Measurements from ENCODE around the gene VSIG2. TPM values are rescaled to one million over a fixed set of nuclear protein-coding genes. Genes with fewer than 3 reads are reported as not detected.

Gene VSIG2
- total RNA-seq, 1 donor from 2014 or later = not detected

- DNase-seq (ENCODE audit: low spot score) = no peak
- H3K4me1 Mint-ChIP-seq (ENCODE audit: low read depth) = peaks cover 32% of the 10 kb centered on the region
These were observed 7.5 kb upstream of the VSIG2 start for GRCh38 chr11:124759266-124760204.

DNA sequence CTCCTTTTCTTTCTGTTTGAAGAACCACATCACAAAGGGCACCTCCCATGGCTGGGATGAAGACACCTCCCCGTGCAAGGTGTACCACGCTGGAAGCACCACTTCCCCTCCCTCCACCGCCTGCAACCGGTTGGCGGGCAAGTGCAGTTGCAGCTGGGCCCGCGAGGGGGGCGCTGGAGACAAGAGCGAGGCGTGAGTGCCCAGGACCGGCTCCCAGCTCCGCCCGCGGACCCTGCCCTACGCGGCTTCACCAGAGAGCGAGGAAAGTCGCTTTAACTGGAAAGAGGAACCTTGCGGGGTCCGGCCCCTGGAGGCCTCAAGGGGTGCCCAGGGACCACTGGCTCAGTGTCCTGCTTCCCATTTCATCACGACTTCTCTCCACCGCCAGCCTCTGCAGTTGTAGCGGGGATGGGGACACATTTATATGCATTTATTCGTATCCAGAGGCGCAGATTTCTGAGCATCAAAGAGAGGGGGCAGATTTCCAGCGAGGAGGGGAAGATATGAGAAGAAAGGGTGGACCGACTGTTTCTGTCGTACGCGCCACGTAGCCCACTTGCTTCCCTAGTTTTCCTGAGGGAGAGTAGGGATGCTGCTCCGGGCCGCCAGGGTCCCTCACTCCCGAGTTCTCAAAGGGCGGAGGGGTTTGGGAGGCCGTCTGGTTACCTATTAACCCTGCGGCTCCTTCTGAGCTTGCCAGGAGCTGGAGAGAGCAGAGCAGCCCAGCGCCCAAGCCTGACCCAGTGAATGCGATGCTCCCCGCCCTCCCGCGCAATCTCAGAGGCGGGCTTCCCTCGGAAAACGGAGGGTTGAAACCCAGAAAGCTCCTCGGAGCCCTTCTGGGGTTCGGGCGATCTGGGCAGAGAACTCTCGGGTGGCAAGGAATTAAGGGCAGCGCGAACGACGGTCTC is 6.6 kb upstream of the VSIG2 start:
- peak; percentile 76 for TF ChIP-seq CTCF (IDR thresholded peaks at IDR 0.05)
- Mint-ChIP-seq H3K36me3 (ENCODE audit: low read depth) (peaks cover 1% of the 10 kb centered on the region), H3K27ac (ENCODE audit: unreplicated experiment) (no peak overlapping the region), H3K4me1 (ENCODE audit: low read depth) (peaks cover 30% of the 10 kb centered on the region), H3K9me3 (ENCODE audit: low read depth) (no peaks in the 10 kb centered on the region), H3K4me3 (ENCODE audit: unreplicated experiment) (peak overlapping the region; percentile 51), H3K27me3 (ENCODE audit: low read depth) (peaks cover 9% of the 10 kb centered on the region)
- DNase-seq (ENCODE audit: low spot score) = peak; percentile 82

More at GRCh38 chr11:124759266-124760204, 7.5 kb upstream of the VSIG2 start:
- no peak for TF ChIP-seq CTCF (IDR thresholded peaks at IDR 0.05)
- peaks cover 9% of the 10 kb centered on the region for H3K27me3 Mint-ChIP-seq (ENCODE audit: low read depth)
- H3K27ac Mint-ChIP-seq (ENCODE audit: unreplicated experiment) = no peak overlapping the region
- H3K4me3 Mint-ChIP-seq (ENCODE audit: unreplicated experiment) = peak overlapping the region; percentile 31
- no peaks in the 10 kb centered on the region for H3K9me3 Mint-ChIP-seq (ENCODE audit: low read depth)
- peaks cover 1% of the 10 kb centered on the region for H3K36me3 Mint-ChIP-seq (ENCODE audit: low read depth)

DNA sequence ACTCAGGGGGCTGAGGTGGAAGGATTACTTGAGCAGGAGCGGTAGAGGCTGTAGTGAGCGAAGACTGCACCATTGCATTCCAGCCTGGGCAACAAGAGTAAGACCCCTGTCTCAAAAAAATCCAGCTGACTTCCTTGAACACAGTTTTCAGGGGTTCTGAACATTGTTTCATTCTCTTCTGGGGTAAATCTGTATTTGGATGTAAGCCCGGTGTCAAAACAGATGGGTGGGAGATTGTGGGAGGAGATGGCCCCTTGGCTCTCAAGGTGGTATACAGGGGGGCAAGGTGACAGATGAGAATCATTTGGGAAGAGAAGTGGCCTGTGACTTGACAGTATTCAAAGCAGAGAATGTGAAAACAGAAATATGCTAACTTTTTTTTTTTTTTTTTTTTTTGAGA is 5.3 kb upstream of the VSIG2 start:
- no peaks in the 10 kb centered on the region for H3K9me3 Mint-ChIP-seq (ENCODE audit: low read depth)
- H3K27me3 Mint-ChIP-seq (ENCODE audit: low read depth) = peaks cover 7% of the 10 kb centered on the region
- no peak for DNase-seq (ENCODE audit: low spot score)
- H3K36me3 Mint-ChIP-seq (ENCODE audit: low read depth) = peaks cover 2% of the 10 kb centered on the region
- no peak overlapping the region for H3K27ac Mint-ChIP-seq (ENCODE audit: unreplicated experiment)
- no peak overlapping the region for H3K4me3 Mint-ChIP-seq (ENCODE audit: unreplicated experiment)
- peaks cover 20% of the 10 kb centered on the region for H3K4me1 Mint-ChIP-seq (ENCODE audit: low read depth)
- no peak for TF ChIP-seq CTCF (IDR thresholded peaks at IDR 0.05)

GRCh38 chr11:124756753-124757227 is 4.7 kb upstream of the VSIG2 start:
- H3K27me3 Mint-ChIP-seq (ENCODE audit: low read depth) = peaks cover 7% of the 10 kb centered on the region
- H3K4me3 Mint-ChIP-seq (ENCODE audit: unreplicated experiment) = no peak overlapping the region
- no peak overlapping the region for H3K27ac Mint-ChIP-seq (ENCODE audit: unreplicated experiment)

More at GRCh38 chr11:124756753-124757227, 4.7 kb upstream of the VSIG2 start:
- no peak for DNase-seq (ENCODE audit: low spot score)
- TF ChIP-seq CTCF (IDR thresholded peaks at IDR 0.05) = no peak
- H3K4me1 Mint-ChIP-seq (ENCODE audit: low read depth) = peaks cover 20% of the 10 kb centered on the region
- H3K36me3 Mint-ChIP-seq (ENCODE audit: low read depth) = peaks cover 2% of the 10 kb centered on the region
- no peaks in the 10 kb centered on the region for H3K9me3 Mint-ChIP-seq (ENCODE audit: low read depth)
